ENCODE data around the gene UHRF1. TPM values are rescaled to one million over a fixed set of nuclear protein-coding genes. Genes with fewer than 3 reads are reported as not detected.
A peak's percentile ranks its signal among the peaks of the same experiment; 100 is the strongest.

Gene UHRF1
- total and polyA plus RNA-seq, 2 of the 13 experiments (the other 11 are each of a cell fraction or from before 2014, with no cell fraction given) = 6.8 to 78.4 TPM

DNA sequence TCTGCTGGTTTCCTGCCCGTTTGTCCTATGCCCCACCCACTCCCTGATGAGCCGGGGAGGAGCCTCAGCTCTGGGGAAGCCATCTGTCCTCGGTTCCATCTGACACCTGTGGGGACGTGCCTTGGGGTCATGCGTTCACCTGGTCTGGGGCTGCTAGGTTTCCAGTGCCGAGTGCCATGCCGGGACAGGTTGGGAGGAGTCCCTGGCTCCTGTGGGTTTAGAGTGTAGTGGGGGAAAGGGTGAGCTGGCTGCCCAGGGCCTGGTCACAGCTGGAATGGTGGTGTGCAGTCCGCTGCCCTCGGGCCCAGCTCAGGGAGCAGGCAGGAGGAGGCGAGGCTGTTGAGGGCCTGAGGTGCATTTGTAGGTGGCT lies 62.1 kb downstream of the UHRF1 start (continued):
- TF ChIP-seq, protein P1, sequence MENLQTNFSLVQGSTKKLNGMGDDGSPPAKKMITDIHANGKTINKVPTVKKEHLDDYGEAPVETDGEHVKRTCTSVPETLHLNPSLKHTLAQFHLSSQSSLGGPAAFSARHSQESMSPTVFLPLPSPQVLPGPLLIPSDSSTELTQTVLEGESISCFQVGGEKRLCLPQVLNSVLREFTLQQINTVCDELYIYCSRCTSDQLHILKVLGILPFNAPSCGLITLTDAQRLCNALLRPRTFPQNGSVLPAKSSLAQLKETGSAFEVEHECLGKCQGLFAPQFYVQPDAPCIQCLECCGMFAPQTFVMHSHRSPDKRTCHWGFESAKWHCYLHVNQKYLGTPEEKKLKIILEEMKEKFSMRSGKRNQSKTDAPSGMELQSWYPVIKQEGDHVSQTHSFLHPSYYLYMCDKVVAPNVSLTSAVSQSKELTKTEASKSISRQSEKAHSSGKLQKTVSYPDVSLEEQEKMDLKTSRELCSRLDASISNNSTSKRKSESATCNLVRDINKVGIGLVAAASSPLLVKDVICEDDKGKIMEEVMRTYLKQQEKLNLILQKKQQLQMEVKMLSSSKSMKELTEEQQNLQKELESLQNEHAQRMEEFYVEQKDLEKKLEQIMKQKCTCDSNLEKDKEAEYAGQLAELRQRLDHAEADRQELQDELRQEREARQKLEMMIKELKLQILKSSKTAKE (CRISPR knock-in tag; IDR thresholded peaks at IDR 0.05; ENCODE audit: borderline replicate concordance) = 0 out of 2 replicates have a peak, but pooled peaks have one; percentile 30
- no peak for TF ChIP-seq MED13 (CRISPR knock-in tag; IDR thresholded peaks at IDR 0.05)
- no peak for TF ChIP-seq RARG (CRISPR knock-in tag; IDR thresholded peaks at IDR 0.05; ENCODE audit: low read depth)
- no peak for TF ChIP-seq FOXO1 (CRISPR knock-in tag; IDR thresholded peaks at IDR 0.05)
- TF ChIP-seq ZFAT (CRISPR knock-in tag; conservative IDR thresholded peaks at IDR 0.05) = no peak
- TF ChIP-seq NBN (conservative IDR thresholded peaks at IDR 0.05) = no peak
- TF ChIP-seq ZNF296 (CRISPR knock-in tag; conservative IDR thresholded peaks at IDR 0.05) = no peak
- no peak for TF ChIP-seq CEBPG (CRISPR knock-in tag; IDR thresholded peaks at IDR 0.05)
- no peak for TF ChIP-seq ISX (CRISPR knock-in tag; conservative IDR thresholded peaks at IDR 0.05)
- no peak for TF ChIP-seq PTBP1 (IDR thresholded peaks at IDR 0.05; ENCODE audit: low read depth, low read length, poor library complexity, severe bottlenecking)
- TF ChIP-seq, protein P2, sequence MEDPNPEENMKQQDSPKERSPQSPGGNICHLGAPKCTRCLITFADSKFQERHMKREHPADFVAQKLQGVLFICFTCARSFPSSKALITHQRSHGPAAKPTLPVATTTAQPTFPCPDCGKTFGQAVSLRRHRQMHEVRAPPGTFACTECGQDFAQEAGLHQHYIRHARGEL (CRISPR knock-in tag; IDR thresholded peaks at IDR 0.05) = no peak
- no peak for TF ChIP-seq HOXA5 (CRISPR knock-in tag; IDR thresholded peaks at IDR 0.05)
- TF ChIP-seq PAX8 (CRISPR knock-in tag; IDR thresholded peaks at IDR 0.05; ENCODE audit: borderline replicate concordance) = no peak
- no peak for TF ChIP-seq HNF4A (CRISPR knock-in tag; IDR thresholded peaks at IDR 0.05)
- peak; percentile 7; the same call in 1 of the 2 replicates for TF ChIP-seq TAF1 (CRISPR knock-in tag; IDR thresholded peaks at IDR 0.05)
- TF ChIP-seq NCOA1 (CRISPR knock-in tag; IDR thresholded peaks at IDR 0.05) = no peak
- TF ChIP-seq CREM (IDR thresholded peaks at IDR 0.05) = no peak
- no peak for TF ChIP-seq CREM (CRISPR knock-in tag; IDR thresholded peaks at IDR 0.05)
- TF ChIP-seq, protein P3, sequence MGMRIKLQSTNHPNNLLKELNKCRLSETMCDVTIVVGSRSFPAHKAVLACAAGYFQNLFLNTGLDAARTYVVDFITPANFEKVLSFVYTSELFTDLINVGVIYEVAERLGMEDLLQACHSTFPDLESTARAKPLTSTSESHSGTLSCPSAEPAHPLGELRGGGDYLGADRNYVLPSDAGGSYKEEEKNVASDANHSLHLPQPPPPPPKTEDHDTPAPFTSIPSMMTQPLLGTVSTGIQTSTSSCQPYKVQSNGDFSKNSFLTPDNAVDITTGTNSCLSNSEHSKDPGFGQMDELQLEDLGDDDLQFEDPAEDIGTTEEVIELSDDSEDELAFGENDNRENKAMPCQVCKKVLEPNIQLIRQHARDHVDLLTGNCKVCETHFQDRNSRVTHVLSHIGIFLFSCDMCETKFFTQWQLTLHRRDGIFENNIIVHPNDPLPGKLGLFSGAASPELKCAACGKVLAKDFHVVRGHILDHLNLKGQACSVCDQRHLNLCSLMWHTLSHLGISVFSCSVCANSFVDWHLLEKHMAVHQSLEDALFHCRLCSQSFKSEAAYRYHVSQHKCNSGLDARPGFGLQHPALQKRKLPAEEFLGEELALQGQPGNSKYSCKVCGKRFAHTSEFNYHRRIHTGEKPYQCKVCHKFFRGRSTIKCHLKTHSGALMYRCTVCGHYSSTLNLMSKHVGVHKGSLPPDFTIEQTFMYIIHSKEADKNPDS (CRISPR knock-in tag; IDR thresholded peaks at IDR 0.05) = 0 out of 2 replicates have a peak, but pooled peaks have one; percentile 49
- TF ChIP-seq, protein P4, sequence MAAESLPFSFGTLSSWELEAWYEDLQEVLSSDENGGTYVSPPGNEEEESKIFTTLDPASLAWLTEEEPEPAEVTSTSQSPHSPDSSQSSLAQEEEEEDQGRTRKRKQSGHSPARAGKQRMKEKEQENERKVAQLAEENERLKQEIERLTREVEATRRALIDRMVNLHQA (CRISPR knock-in tag; IDR thresholded peaks at IDR 0.05) = no peak
- TF ChIP-seq MAFG (CRISPR knock-in tag; IDR thresholded peaks at IDR 0.05) = no peak
- TF ChIP-seq PHB2 (IDR thresholded peaks at IDR 0.05; ENCODE audit: partially characterized antibody) = no peak
- TF ChIP-seq RAD21 (CRISPR knock-in tag; IDR thresholded peaks at IDR 0.05) = 0 out of 2 replicates have a peak, but pooled peaks have one; percentile 16
- TF ChIP-seq, protein P5, sequence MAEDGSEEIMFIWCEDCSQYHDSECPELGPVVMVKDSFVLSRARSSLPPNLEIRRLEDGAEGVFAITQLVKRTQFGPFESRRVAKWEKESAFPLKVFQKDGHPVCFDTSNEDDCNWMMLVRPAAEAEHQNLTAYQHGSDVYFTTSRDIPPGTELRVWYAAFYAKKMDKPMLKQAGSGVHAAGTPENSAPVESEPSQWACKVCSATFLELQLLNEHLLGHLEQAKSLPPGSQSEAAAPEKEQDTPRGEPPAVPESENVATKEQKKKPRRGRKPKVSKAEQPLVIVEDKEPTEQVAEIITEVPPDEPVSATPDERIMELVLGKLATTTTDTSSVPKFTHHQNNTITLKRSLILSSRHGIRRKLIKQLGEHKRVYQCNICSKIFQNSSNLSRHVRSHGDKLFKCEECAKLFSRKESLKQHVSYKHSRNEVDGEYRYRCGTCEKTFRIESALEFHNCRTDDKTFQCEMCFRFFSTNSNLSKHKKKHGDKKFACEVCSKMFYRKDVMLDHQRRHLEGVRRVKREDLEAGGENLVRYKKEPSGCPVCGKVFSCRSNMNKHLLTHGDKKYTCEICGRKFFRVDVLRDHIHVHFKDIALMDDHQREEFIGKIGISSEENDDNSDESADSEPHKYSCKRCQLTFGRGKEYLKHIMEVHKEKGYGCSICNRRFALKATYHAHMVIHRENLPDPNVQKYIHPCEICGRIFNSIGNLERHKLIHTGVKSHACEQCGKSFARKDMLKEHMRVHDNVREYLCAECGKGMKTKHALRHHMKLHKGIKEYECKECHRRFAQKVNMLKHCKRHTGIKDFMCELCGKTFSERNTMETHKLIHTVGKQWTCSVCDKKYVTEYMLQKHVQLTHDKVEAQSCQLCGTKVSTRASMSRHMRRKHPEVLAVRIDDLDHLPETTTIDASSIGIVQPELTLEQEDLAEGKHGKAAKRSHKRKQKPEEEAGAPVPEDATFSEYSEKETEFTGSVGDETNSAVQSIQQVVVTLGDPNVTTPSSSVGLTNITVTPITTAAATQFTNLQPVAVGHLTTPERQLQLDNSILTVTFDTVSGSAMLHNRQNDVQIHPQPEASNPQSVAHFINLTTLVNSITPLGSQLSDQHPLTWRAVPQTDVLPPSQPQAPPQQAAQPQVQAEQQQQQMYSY (CRISPR knock-in tag; IDR thresholded peaks at IDR 0.05) = no peak
